Loucy (cell line): ENCODE results near the gene KCTD4.
"Not testable (repeated sequence)": the region's sequence is repeated elsewhere in the genome, so short reads cannot be mapped to it uniquely, and the experiment has no call there.

Experiments used
- H2AFZ ChIP-seq: fragments of 200-600 bp; sonication (generic); 2 replicates; pipeline ENCODE4 v1.6.0; 2016; ENCODE audit warnings: antibody characterized with exemption, mild to moderate bottlenecking, low read length, moderate library complexity
- H3F3A ChIP-seq: fragments of 200-600 bp; 2 replicates; pipeline ENCODE4 v1.6.0; 2016; ENCODE audit warnings: antibody characterized with exemption, low read depth, mild to moderate bottlenecking
- H3K27me3 ChIP-seq: fragments of 200-600 bp; sonication (generic); 2 replicates; pipeline ENCODE4 v1.6.1; 2014; ENCODE audit warnings: low read length, mild to moderate bottlenecking; ENCODE audit not compliant: insufficient read depth, poor library complexity, severe bottlenecking
- H3K36me3 ChIP-seq: fragments of 200-600 bp; sonication (generic); 2 replicates; pipeline ENCODE4 v1.6.1; 2016; ENCODE audit warnings: low read length; ENCODE audit not compliant: insufficient read depth
- H3K4me1 ChIP-seq: fragments of 200-600 bp; sonication (generic); 2 replicates; pipeline ENCODE4 v1.5.1; 2014; ENCODE audit warnings: low read length, mild to moderate bottlenecking; ENCODE audit not compliant: insufficient read depth, poor library complexity, severe bottlenecking
- H3K4me2 ChIP-seq: fragments of 200-600 bp; sonication (generic); 2 replicates; pipeline ENCODE4 v1.6.0; 2014; ENCODE audit warnings: antibody characterized with exemption, low read length, low read depth, mild to moderate bottlenecking; ENCODE audit not compliant: poor library complexity, severe bottlenecking
- H3K4me3 ChIP-seq: fragments of 200-600 bp; sonication (generic); 2 replicates; pipeline ENCODE4 v1.5.1; 2014; ENCODE audit warnings: low read length, mild to moderate bottlenecking, mixed read lengths; ENCODE audit not compliant: poor library complexity, severe bottlenecking
- H3K79me2 ChIP-seq: fragments of 200-600 bp; sonication (generic); 2 replicates; pipeline ENCODE4 v1.6.1; 2014; ENCODE audit warnings: low read length; ENCODE audit not compliant: insufficient read depth
- H3K9ac ChIP-seq: fragments of 200-600 bp; sonication (generic); 2 replicates; pipeline ENCODE4 v1.6.0; 2014; ENCODE audit warnings: mild to moderate bottlenecking, low read depth, low read length, moderate library complexity; ENCODE audit not compliant: poor library complexity, severe bottlenecking
- H3K9me2 ChIP-seq: fragments of 200-600 bp; sonication (generic); replicated peaks from 2 replicates; pipeline ENCODE4 v1.6.1; 2016; ENCODE audit warnings: low read depth, low read length, mixed read lengths
- H3K9me3 ChIP-seq: fragments of 200-600 bp; sonication (generic); 2 replicates; pipeline ENCODE4 v1.6.1; 2014; ENCODE audit warnings: mild to moderate bottlenecking, antibody characterized with exemption, low read length, low read depth; ENCODE audit not compliant: insufficient read depth
- H4K20me1 ChIP-seq: fragments of 200-600 bp; sonication (generic); 2 replicates; pipeline ENCODE4 v1.6.0; 2014; ENCODE audit warnings: antibody characterized with exemption, low read length, mild to moderate bottlenecking; ENCODE audit not compliant: insufficient read depth, poor library complexity, severe bottlenecking
- EZH2phosphoT487 ChIP-seq: fragments of 200-600 bp; IDR thresholded peaks from 2 replicates; pipeline ENCODE4 v1.6.1; 2018; ENCODE audit warnings: antibody characterized with exemption, mild to moderate bottlenecking, moderate library complexity, borderline replicate concordance
- TF ChIP-seq, protein P1 (sequence below): fragments of 200-600 bp; sonication (generic); conservative IDR thresholded peaks from 2 replicates; pipeline ENCODE4 v1.5.1; 2014; ENCODE audit warnings: mild to moderate bottlenecking, antibody characterized with exemption, low read length

The KCTD4 gene

DNA sequence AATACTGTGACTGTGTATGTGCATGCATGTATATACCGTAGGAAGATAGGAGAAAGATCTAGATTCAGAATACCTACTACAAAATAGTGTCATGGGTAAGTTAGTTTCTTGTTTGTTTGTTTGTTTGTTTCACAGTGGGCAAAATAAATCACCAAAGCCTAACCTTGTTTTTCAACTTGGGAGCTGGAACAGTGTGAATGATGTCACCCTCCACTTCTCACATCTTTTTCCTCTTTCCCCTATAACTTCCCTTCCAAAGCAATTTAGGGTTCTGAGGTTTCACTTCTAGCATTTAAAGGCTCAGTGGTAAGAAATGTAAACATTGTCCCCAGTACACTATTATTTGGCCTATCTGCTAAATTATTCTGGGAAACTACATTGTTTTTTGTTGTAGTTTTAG lies 5.4 kb downstream of the KCTD4 start:
- Histone ChIP-seq H3K9me3 (no peaks in the 10 kb centered on the region), H3K4me3 (no peak overlapping the region), H3K9ac (no peak overlapping the region), H3K9me2 (no peaks in the 10 kb centered on the region), H3F3A (no peaks in the 10 kb centered on the region), H4K20me1 (peaks cover 2% of the 10 kb centered on the region), H2AFZ (no peak overlapping the region), H3K4me2 (no peak overlapping the region), H3K36me3 (0 out of 2 replicates have a peak, but pooled peaks cover 3% of the 10 kb centered on the region), H3K4me1 (peaks cover 13% of the 10 kb centered on the region), H3K27me3 (no peaks in the 10 kb centered on the region), H3K79me2 (no peaks in the 10 kb centered on the region; the same call in 1 of the 2 replicates)
- TF ChIP-seq, protein P1, sequence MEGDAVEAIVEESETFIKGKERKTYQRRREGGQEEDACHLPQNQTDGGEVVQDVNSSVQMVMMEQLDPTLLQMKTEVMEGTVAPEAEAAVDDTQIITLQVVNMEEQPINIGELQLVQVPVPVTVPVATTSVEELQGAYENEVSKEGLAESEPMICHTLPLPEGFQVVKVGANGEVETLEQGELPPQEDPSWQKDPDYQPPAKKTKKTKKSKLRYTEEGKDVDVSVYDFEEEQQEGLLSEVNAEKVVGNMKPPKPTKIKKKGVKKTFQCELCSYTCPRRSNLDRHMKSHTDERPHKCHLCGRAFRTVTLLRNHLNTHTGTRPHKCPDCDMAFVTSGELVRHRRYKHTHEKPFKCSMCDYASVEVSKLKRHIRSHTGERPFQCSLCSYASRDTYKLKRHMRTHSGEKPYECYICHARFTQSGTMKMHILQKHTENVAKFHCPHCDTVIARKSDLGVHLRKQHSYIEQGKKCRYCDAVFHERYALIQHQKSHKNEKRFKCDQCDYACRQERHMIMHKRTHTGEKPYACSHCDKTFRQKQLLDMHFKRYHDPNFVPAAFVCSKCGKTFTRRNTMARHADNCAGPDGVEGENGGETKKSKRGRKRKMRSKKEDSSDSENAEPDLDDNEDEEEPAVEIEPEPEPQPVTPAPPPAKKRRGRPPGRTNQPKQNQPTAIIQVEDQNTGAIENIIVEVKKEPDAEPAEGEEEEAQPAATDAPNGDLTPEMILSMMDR: no peak
- no peak for TF ChIP-seq EZH2phosphoT487

DNA sequence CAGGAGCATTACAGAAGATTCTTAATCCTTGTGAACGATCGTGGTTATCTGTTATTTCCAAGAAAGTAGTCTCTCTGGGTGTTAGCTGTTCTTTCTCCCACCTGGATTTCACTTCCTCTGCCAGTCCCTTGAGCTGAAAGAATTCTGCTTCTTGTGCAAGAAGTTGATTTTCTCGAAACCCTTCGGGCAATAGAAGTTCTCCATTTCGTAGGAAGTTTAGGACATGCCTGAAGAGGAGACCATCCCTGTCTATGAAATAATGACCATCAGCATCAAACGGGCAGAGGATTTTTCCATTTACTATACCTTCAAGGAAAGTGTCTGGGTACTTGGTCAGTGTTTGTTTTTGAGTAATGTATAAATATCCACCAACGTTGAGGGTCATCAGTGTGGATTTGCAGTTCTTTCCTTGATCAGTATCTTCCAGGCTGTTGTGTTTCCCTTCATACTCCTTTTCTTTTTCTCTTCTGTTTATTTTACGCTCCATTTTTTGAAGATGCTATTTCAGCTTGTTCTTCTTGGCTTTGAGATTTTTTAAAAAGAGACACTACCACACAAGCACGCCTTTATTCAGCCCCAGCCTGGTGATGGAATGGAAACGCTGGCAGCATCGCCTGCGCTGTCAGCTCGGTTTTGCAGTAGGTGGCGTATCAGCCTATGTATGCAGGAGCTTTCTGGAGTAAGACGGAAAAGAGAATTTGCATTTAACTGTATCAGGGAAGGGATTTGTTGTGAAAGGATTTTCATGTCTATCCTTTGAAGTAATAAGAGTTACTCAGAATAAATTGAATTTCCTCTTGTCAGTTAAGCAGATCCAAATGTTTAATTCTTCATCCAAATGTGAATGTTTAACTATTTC lies 6.5 kb downstream of the KCTD4 start:
- Histone ChIP-seq H3K4me1 (peaks cover 6% of the 10 kb centered on the region), H3K9me3 (no peaks in the 10 kb centered on the region), H3K36me3 (peaks cover 8% of the 10 kb centered on the region; the same call in 1 of the 2 replicates), H3K27me3 (no peaks in the 10 kb centered on the region), H3K4me3 (no peak overlapping the region), H3K79me2 (no peaks in the 10 kb centered on the region; the same call in 1 of the 2 replicates), H3K9ac (no peak overlapping the region), H4K20me1 (peaks cover 2% of the 10 kb centered on the region), H2AFZ (no peak overlapping the region), H3K9me2 (no peaks in the 10 kb centered on the region), H3F3A (no peaks in the 10 kb centered on the region), H3K4me2 (no peak overlapping the region)
- TF ChIP-seq EZH2phosphoT487: no peak
- TF ChIP-seq, protein P1: peak; percentile 16; the same call in 1 of the 2 replicates

- Histone ChIP-seq H3F3A (no peaks in the 10 kb centered on the region), H3K36me3 (peaks cover 8% of the 10 kb centered on the region; the same call in 1 of the 2 replicates), H3K9me2 (no peaks in the 10 kb centered on the region), H3K27me3 (no peaks in the 10 kb centered on the region), H3K79me2 (no peaks in the 10 kb centered on the region; the same call in 1 of the 2 replicates), H3K4me2 (no peak overlapping the region), H3K9ac (no peak overlapping the region), H3K4me3 (no peak overlapping the region), H2AFZ (no peak overlapping the region), H3K9me3 (no peaks in the 10 kb centered on the region), H4K20me1 (peaks cover 2% of the 10 kb centered on the region), H3K4me1 (peaks cover 4% of the 10 kb centered on the region)
- TF ChIP-seq, protein P1: no peak
- TF ChIP-seq EZH2phosphoT487: no peak
These were observed 9.0 kb downstream of the KCTD4 start for GRCh38 chr13:45191874-45192273.

DNA sequence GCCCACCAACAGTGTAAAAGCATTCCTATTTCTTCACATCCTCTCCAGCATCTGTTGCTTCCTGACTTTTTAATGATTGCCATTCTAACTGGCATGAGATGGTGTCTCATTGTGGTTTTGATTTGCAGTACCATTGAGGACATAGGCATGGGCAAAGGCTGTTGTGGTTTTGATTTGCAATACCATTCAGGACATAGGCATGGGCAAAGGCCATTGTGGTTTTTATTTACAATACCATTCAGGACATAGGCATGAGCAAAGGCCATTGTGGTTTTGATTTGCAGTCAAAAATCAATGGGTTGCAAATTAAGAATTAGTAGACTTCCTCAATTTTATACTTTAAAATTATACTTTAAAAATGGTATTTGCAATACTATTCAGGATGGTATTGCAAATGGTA lies 11.3 kb downstream of the KCTD4 start:
- not testable (repeated sequence) for H3K4me2 ChIP-seq, H3K4me1 ChIP-seq, H3K79me2 ChIP-seq, H3K9me2 ChIP-seq, H2AFZ ChIP-seq, H3K9me3 ChIP-seq, H3K36me3 ChIP-seq, H3K4me3 ChIP-seq, H3K9ac ChIP-seq, H4K20me1 ChIP-seq, H3F3A ChIP-seq, H3K27me3 ChIP-seq

DNA sequence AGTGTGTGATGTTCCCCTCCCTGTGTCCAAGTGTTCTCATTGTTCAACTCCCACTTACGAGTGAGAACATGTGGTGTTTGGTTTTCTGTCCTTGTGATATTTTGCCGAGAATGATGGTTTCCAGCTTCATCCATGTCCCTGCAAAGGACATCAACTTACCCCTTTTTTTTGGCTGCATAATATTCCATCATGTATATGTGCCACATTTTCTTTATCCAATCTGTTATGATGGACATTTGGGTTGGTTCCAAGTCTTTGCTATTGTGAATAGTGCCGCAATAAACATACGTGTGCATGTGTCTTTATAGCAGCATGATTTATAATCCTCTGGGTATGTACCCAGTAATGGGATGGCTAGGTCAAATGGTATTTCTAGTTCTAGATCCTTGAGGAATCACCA lies 11.8 kb downstream of the KCTD4 start:
- not testable (repeated sequence) for H3K79me2 ChIP-seq, H3K4me2 ChIP-seq, H3K9me3 ChIP-seq, H3K4me3 ChIP-seq, H4K20me1 ChIP-seq, H3K36me3 ChIP-seq, H3F3A ChIP-seq, H2AFZ ChIP-seq, H3K9ac ChIP-seq, H3K27me3 ChIP-seq, H3K9me2 ChIP-seq
- H3K4me1 ChIP-seq: peaks cover 11% of the 10 kb centered on the region
